ENCODE measurements around the gene IMP3.

Gene IMP3

GRCh38 chr15:75622505-75622904 lies 17.5 kb downstream of the IMP3 start:
- in situ Hi-C loops (cut with HindIII; ENCODE audit: low sequenced_read_pairs) = no loop called here

GRCh38 chr15:75620841-75621391 lies 19.1 kb downstream of the IMP3 start:
- in situ Hi-C loops (cut with HindIII; ENCODE audit: low sequenced_read_pairs) = no loop called here

GRCh38 chr15:75620058-75620820 lies 19.8 kb downstream of the IMP3 start:
- in situ Hi-C loops (cut with HindIII; ENCODE audit: low sequenced_read_pairs) = no loop called here

GRCh38 chr15:75616766-75617165 lies 23.3 kb downstream of the IMP3 start:
- in situ Hi-C loops (cut with HindIII; ENCODE audit: low sequenced_read_pairs) = no loop called here

GRCh38 chr15:75606711-75607699 lies 33.0 kb downstream of the IMP3 start:
- in situ Hi-C loops (cut with HindIII; ENCODE audit: low sequenced_read_pairs) = no loop called here

- in situ Hi-C loops (cut with HindIII; ENCODE audit: low sequenced_read_pairs) = no loop called here
Measured at GRCh38 chr15:75606026-75606425, 34.0 kb downstream of the IMP3 start.

- in situ Hi-C loops (cut with HindIII; ENCODE audit: low sequenced_read_pairs) = loop anchor here (5.0 kb wide), 1 partner anchor 127 kb away; no protein-coding TSS in a partner anchor
Measured at GRCh38 chr15:75599401-75599800, 40.6 kb downstream of the IMP3 start.

- in situ Hi-C loops (cut with HindIII; ENCODE audit: low sequenced_read_pairs) = loop anchor here (5.0 kb wide), 1 partner anchor 126 kb away; no protein-coding TSS in a partner anchor
Measured at GRCh38 chr15:75598361-75598760, 41.7 kb downstream of the IMP3 start.

- in situ Hi-C loops (cut with HindIII; ENCODE audit: low sequenced_read_pairs) = loop anchor here (5.0 kb wide), 1 partner anchor 126 kb away; no protein-coding TSS in a partner anchor
Measured at GRCh38 chr15:75597667-75598341, 42.2 kb downstream of the IMP3 start.

- in situ Hi-C loops (cut with HindIII; ENCODE audit: low sequenced_read_pairs) = loop anchor here (5.0 kb wide), 1 partner anchor 125 kb away; no protein-coding TSS in a partner anchor
Measured at GRCh38 chr15:75596703-75597345, 43.2 kb downstream of the IMP3 start.

GRCh38 chr15:75594276-75594675 lies 45.7 kb downstream of the IMP3 start:
- in situ Hi-C loops (cut with HindIII; ENCODE audit: low sequenced_read_pairs) = no loop called here

- in situ Hi-C loops (cut with HindIII; ENCODE audit: low sequenced_read_pairs) = no loop called here
Measured at GRCh38 chr15:75591655-75592364, 48.2 kb downstream of the IMP3 start.

GRCh38 chr15:75590239-75590638 lies 49.8 kb downstream of the IMP3 start:
- in situ Hi-C loops (cut with HindIII; ENCODE audit: low sequenced_read_pairs) = no loop called here
